GM12872 (cell line): Measurements from ENCODE around the gene GRID1.

Experiments
- TF ChIP-seq, protein P1 (sequence below): IDR thresholded peaks from 3 replicates; pipeline ENCODE4 v1.5.1; 2011; ENCODE audit warnings: low read depth, mild to moderate bottlenecking, low read length, moderate library complexity; ENCODE audit not compliant: insufficient read depth

GRID1 gene

GRCh38 chr10:86337121-86337601, 29.4 kb downstream of the GRID1 start:
- TF ChIP-seq, protein P1, sequence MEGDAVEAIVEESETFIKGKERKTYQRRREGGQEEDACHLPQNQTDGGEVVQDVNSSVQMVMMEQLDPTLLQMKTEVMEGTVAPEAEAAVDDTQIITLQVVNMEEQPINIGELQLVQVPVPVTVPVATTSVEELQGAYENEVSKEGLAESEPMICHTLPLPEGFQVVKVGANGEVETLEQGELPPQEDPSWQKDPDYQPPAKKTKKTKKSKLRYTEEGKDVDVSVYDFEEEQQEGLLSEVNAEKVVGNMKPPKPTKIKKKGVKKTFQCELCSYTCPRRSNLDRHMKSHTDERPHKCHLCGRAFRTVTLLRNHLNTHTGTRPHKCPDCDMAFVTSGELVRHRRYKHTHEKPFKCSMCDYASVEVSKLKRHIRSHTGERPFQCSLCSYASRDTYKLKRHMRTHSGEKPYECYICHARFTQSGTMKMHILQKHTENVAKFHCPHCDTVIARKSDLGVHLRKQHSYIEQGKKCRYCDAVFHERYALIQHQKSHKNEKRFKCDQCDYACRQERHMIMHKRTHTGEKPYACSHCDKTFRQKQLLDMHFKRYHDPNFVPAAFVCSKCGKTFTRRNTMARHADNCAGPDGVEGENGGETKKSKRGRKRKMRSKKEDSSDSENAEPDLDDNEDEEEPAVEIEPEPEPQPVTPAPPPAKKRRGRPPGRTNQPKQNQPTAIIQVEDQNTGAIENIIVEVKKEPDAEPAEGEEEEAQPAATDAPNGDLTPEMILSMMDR, result no peak

- TF ChIP-seq, protein P1, result no peak
Measured at GRCh38 chr10:86336341-86336740, 30.3 kb downstream of the GRID1 start.

- TF ChIP-seq, protein P1, result no peak
Measured at GRCh38 chr10:86335831-86336230, 30.8 kb downstream of the GRID1 start.

DNA sequence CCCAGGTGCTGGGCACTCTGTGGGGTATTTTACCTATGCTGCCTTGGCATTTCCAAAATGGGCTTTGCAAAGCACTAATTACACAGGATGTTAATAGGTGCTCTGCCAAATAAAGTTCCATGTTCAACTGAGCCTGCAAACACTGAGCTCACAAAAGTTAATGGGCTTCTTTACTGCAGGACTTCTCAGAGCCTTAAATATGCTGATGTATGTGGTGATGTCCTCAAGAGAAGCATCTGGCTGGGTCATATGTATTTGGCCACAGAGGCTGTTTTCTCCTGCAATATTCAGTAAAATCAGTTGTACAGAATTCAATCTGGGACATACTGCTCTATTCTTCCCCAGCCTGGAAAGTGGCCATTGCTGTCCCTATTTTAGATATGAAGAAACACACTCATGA, 31.3 kb downstream of the GRID1 start:
- TF ChIP-seq, protein P1, result no peak

- TF ChIP-seq, protein P1, result 0 out of 3 replicates have a peak, but pooled peaks have one; percentile 4
Measured at GRCh38 chr10:86334488-86335085, 32.0 kb downstream of the GRID1 start.

DNA sequence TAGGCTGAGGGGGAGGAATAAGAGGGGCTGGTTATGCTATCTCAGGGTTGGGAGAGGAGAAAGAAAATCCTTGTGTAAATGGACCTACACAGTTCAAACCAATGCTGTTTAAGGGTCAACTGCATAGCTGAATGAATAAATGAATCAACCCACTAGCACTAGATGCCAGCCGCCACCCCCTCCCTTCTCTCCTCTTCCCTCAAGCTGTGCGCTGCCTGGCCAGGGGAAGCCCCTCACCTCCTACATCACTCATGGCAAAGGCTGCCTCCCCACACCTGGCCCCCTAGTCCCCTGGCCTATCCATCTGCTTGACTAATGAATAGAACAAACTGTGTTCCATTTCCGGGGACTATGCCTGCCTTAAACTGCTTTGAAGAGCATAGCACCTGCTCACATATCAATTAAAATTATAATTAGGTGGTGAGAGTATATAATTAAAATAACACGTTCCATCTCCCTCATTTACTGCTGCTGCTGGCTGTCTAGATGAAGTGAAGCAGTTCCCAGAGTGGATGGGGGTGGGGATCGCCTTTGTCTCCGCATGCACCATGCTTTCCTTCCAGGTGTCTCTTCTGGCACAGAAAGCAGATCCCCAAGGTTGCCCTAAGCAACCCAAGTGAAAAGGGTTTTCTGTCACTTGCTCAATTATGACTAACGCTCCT, 32.6 kb downstream of the GRID1 start:
- TF ChIP-seq, protein P1, result no peak

DNA sequence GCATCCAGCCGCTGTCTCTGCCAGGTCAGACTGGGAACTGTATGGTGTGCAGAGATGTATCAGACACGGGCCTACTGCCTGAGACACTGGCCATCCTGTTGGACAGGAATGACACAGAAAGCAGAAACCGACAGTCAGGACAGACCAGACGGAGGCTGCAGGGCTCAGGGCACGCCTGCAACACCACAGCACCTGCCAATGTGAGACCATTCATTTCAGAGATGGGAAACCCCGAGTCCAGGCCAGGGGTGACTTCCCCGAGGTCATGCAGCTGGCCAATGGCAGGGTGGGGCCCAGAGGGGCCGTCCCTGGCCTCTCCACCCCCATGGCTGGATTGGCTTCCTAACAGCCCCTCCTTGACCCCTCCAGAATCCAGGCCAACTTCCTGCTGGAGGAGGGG, 34.7 kb downstream of the GRID1 start:
- TF ChIP-seq, protein P1, result no peak
